ENCODE measurements around the gene ASTN2. TPM values are rescaled to one million over a fixed set of nuclear protein-coding genes. Genes with fewer than 3 reads are reported as not detected.

ASTN2 gene
- total RNA-seq, 1 experiment from 2014 or later: 4.8 TPM

DNA sequence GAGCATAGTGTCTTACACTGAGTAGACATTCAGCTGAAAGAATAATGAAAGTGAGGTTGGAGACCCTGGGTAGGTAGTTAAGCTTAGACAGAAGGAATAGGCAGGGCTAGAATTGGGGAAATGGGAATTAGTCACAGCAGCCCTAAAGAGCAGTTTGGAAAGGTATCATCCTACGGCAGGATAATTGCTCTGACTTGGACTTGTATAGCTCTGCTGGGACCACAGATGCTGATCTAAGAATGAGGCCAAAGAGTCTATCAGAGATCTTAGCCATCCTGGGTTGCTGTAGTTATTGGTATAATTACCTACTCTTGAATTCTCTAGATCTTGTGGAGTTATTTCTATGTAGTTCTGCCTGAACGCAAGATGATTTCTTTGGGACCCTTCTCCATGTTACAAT lies 288.0 kb downstream of the ASTN2 start (continued):
- TF ChIP-seq JUND (IDR thresholded peaks at IDR 0.05) (no peak), YY1 (IDR thresholded peaks at IDR 0.05; ENCODE audit: extremely low read depth, insufficient replicate concordance, low read depth, low read length) (no peak), RAD21 (IDR thresholded peaks at IDR 0.05; ENCODE audit: low read depth) (no peak), SIN3A (IDR thresholded peaks at IDR 0.05; ENCODE audit: low read depth) (no peak), ZFX (IDR thresholded peaks at IDR 0.05) (no peak), POLR2A (IDR thresholded peaks at IDR 0.05; ENCODE audit: borderline replicate concordance, extremely low read depth, insufficient read depth, insufficient read length) (no peak), EGR1 (IDR thresholded peaks at IDR 0.05; ENCODE audit: low read depth) (no peak), SRF (IDR thresholded peaks at IDR 0.05; ENCODE audit: low read depth) (no peak), CBX3 (IDR thresholded peaks at IDR 0.05; ENCODE audit: low read depth) (no peak)

DNA sequence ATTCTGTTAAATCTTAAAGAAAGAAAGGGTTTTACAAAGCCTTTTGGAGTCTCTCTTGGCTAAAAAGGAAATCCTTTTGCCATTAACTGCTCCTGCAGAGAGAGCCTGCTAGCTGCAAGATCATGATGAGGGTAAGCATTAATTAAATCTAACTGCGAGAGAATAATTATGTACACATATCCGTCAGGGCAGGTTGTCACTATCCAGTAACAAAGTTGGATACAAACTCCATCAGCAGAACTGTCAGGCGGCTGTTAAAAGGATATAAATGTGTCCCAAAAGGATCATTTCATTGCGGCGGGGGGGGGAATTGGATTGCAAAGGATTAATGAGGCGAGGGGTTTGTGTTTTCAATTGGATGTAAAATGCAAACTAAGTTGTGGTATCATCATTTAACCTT lies 289.3 kb downstream of the ASTN2 start:
- H3K27me3 ChIP-seq (ENCODE audit: insufficient read depth, low read length): no peaks in the 10 kb centered on the region
- DNase-seq (ENCODE audit: low read depth, low spot score) (no peak), ATAC-seq (no peak)
- no TSS peak for BruUV-seq (replicated peaks)
- no peaks in the 10 kb centered on the region for H3K9me3 ChIP-seq (ENCODE audit: control insufficient read depth in 1 of 2, insufficient read depth in 1 of 2, low read depth in 1 of 2, low read length in 2 of 2)
- H3K4me2 ChIP-seq (ENCODE audit: low read length): no peak overlapping the region
- H3K27ac ChIP-seq (ENCODE audit: low read depth, low read length): no peak overlapping the region
- ChIA-PET CTCF (no interaction called here), RAD21 (ENCODE audit: low non-redundant PET in 1 of 2, low total read pairs in 2 of 2, uncharacterized antibody in 2 of 2, unreplicated experiment in 2 of 2) (no interaction called here), POLR2A (no interaction called here)
- no peaks in the 10 kb centered on the region for H3K36me3 ChIP-seq (ENCODE audit: control insufficient read depth in 1 of 2, insufficient read depth in 2 of 2, low read length in 2 of 2)
- no peaks in the 10 kb centered on the region for H3K9me2 ChIP-seq (ENCODE audit: insufficient read depth)
- no peak overlapping the region for H2AFZ ChIP-seq (ENCODE audit: low read depth, low read length, poor library complexity, severe bottlenecking)
- H3K79me2 ChIP-seq (ENCODE audit: insufficient read depth, low read length): no peaks in the 10 kb centered on the region
- no peak overlapping the region for H3K4me3 ChIP-seq (replicated peaks in 1 of 2; ENCODE audit: low read depth in 1 of 2, low read length in 2 of 2)
- H3K4me1 ChIP-seq (ENCODE audit: control insufficient read depth in 1 of 2, insufficient read depth in 2 of 2, low read length in 2 of 2): no peaks in the 10 kb centered on the region
- H3K9ac ChIP-seq (ENCODE audit: low read length): no peak overlapping the region
- H4K20me1 ChIP-seq (ENCODE audit: insufficient read depth): no peaks in the 10 kb centered on the region
- intact Hi-C loops (cut with micrococcal nuclease): no loop called here
- TF ChIP-seq, protein P1, sequence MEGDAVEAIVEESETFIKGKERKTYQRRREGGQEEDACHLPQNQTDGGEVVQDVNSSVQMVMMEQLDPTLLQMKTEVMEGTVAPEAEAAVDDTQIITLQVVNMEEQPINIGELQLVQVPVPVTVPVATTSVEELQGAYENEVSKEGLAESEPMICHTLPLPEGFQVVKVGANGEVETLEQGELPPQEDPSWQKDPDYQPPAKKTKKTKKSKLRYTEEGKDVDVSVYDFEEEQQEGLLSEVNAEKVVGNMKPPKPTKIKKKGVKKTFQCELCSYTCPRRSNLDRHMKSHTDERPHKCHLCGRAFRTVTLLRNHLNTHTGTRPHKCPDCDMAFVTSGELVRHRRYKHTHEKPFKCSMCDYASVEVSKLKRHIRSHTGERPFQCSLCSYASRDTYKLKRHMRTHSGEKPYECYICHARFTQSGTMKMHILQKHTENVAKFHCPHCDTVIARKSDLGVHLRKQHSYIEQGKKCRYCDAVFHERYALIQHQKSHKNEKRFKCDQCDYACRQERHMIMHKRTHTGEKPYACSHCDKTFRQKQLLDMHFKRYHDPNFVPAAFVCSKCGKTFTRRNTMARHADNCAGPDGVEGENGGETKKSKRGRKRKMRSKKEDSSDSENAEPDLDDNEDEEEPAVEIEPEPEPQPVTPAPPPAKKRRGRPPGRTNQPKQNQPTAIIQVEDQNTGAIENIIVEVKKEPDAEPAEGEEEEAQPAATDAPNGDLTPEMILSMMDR (IDR thresholded peaks at IDR 0.05 in 2 of 3, conservative IDR thresholded peaks at IDR 0.05 in 1 of 3; ENCODE audit: borderline replicate concordance in 1 of 3, insufficient read depth in 1 of 3, low read depth in 2 of 3, low read length in 2 of 3): no peak
- TF ChIP-seq CBX3 (IDR thresholded peaks at IDR 0.05; ENCODE audit: low read depth) (no peak), FOSL1 (IDR thresholded peaks at IDR 0.05; ENCODE audit: low read depth) (no peak), CEBPB (IDR thresholded peaks at IDR 0.05; ENCODE audit: low read depth) (no peak), ZFX (IDR thresholded peaks at IDR 0.05) (no peak), JUND (IDR thresholded peaks at IDR 0.05) (no peak), EGR1 (IDR thresholded peaks at IDR 0.05; ENCODE audit: low read depth) (no peak), POLR2AphosphoS5 (IDR thresholded peaks at IDR 0.05; ENCODE audit: low read depth, low read length) (no peak), ZNF274 (IDR thresholded peaks at IDR 0.05; ENCODE audit: low read depth, low read length) (no peak), POLR2A (IDR thresholded peaks at IDR 0.05; ENCODE audit: borderline replicate concordance, extremely low read depth, insufficient read depth, insufficient read length) (no peak), EZH2 (IDR thresholded peaks at IDR 0.05) (no peak), ELF1 (IDR thresholded peaks at IDR 0.05; ENCODE audit: borderline replicate concordance, low read depth) (no peak), RAD21 (IDR thresholded peaks at IDR 0.05; ENCODE audit: low read depth) (no peak), EZH2phosphoT487 (IDR thresholded peaks at IDR 0.05; ENCODE audit: borderline replicate concordance) (no peak)
- TF ChIP-seq, protein P2, sequence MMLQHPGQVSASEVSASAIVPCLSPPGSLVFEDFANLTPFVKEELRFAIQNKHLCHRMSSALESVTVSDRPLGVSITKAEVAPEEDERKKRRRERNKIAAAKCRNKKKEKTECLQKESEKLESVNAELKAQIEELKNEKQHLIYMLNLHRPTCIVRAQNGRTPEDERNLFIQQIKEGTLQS (IDR thresholded peaks at IDR 0.05): no peak
- TF ChIP-seq, protein P3, sequence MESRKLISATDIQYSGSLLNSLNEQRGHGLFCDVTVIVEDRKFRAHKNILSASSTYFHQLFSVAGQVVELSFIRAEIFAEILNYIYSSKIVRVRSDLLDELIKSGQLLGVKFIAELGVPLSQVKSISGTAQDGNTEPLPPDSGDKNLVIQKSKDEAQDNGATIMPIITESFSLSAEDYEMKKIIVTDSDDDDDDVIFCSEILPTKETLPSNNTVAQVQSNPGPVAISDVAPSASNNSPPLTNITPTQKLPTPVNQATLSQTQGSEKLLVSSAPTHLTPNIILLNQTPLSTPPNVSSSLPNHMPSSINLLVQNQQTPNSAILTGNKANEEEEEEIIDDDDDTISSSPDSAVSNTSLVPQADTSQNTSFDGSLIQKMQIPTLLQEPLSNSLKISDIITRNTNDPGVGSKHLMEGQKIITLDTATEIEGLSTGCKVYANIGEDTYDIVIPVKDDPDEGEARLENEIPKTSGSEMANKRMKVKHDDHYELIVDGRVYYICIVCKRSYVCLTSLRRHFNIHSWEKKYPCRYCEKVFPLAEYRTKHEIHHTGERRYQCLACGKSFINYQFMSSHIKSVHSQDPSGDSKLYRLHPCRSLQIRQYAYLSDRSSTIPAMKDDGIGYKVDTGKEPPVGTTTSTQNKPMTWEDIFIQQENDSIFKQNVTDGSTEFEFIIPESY (IDR thresholded peaks at IDR 0.05; ENCODE audit: extremely low read depth, insufficient replicate concordance, low read length): no peak
- TF ChIP-seq, protein P4, sequence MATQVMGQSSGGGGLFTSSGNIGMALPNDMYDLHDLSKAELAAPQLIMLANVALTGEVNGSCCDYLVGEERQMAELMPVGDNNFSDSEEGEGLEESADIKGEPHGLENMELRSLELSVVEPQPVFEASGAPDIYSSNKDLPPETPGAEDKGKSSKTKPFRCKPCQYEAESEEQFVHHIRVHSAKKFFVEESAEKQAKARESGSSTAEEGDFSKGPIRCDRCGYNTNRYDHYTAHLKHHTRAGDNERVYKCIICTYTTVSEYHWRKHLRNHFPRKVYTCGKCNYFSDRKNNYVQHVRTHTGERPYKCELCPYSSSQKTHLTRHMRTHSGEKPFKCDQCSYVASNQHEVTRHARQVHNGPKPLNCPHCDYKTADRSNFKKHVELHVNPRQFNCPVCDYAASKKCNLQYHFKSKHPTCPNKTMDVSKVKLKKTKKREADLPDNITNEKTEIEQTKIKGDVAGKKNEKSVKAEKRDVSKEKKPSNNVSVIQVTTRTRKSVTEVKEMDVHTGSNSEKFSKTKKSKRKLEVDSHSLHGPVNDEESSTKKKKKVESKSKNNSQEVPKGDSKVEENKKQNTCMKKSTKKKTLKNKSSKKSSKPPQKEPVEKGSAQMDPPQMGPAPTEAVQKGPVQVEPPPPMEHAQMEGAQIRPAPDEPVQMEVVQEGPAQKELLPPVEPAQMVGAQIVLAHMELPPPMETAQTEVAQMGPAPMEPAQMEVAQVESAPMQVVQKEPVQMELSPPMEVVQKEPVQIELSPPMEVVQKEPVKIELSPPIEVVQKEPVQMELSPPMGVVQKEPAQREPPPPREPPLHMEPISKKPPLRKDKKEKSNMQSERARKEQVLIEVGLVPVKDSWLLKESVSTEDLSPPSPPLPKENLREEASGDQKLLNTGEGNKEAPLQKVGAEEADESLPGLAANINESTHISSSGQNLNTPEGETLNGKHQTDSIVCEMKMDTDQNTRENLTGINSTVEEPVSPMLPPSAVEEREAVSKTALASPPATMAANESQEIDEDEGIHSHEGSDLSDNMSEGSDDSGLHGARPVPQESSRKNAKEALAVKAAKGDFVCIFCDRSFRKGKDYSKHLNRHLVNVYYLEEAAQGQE (IDR thresholded peaks at IDR 0.05; ENCODE audit: low read depth): no peak
